ENCODE results near the gene OXNAD1. TPM values are rescaled to one million over a fixed set of nuclear protein-coding genes. Genes with fewer than 3 reads are reported as not detected.
A peak's percentile ranks its signal among the peaks of the same experiment; 100 is the strongest.

The OXNAD1 gene
- total RNA-seq, 1 donor from 2014 or later, result 17.6 TPM

DNA sequence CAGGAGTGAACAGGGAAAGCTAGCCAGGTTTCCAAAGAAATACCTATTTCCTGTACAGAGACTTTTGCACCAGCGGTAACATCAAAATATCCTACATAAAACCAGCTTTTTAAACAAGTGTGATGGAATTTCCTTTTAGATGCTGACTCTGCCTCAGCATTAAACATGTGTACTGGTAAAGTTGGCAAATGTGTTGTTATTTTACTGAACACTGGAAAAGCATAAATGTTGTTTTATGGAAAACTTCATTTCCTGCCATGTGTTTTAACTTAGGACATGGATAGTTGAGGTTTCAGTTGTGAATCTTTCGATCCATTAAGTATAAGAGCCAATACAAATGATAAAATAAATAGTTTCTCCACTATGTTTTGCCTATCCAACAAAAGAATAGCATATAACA is 15.7 kb downstream of the OXNAD1 start:
- H3K27me3 ChIP-seq (ENCODE audit: control insufficient read depth, insufficient read depth, low read length), result no peaks in the 10 kb centered on the region
- TF ChIP-seq, protein P1, sequence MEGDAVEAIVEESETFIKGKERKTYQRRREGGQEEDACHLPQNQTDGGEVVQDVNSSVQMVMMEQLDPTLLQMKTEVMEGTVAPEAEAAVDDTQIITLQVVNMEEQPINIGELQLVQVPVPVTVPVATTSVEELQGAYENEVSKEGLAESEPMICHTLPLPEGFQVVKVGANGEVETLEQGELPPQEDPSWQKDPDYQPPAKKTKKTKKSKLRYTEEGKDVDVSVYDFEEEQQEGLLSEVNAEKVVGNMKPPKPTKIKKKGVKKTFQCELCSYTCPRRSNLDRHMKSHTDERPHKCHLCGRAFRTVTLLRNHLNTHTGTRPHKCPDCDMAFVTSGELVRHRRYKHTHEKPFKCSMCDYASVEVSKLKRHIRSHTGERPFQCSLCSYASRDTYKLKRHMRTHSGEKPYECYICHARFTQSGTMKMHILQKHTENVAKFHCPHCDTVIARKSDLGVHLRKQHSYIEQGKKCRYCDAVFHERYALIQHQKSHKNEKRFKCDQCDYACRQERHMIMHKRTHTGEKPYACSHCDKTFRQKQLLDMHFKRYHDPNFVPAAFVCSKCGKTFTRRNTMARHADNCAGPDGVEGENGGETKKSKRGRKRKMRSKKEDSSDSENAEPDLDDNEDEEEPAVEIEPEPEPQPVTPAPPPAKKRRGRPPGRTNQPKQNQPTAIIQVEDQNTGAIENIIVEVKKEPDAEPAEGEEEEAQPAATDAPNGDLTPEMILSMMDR (IDR thresholded peaks at IDR 0.05; ENCODE audit: insufficient read depth, low read length, severe bottlenecking), result no peak
- DNase-seq (ENCODE audit: low read depth) (no peak), FAIRE-seq (no peak)
- peaks cover 3% of the 10 kb centered on the region for H3K36me3 ChIP-seq (ENCODE audit: control insufficient read depth, insufficient read depth, low read length)
- no peak overlapping the region for H3K4me3 ChIP-seq (ENCODE audit: low read depth, low read length)

- no peak overlapping the region for H3K4me3 ChIP-seq (ENCODE audit: low read depth, low read length)
- peaks cover 2% of the 10 kb centered on the region for H3K36me3 ChIP-seq (ENCODE audit: control insufficient read depth, insufficient read depth, low read length)
- TF ChIP-seq, protein P1 (IDR thresholded peaks at IDR 0.05; ENCODE audit: insufficient read depth, low read length, severe bottlenecking), result no peak
- FAIRE-seq, result no peak
- H3K27me3 ChIP-seq (ENCODE audit: control insufficient read depth, insufficient read depth, low read length), result no peaks in the 10 kb centered on the region
- no peak for DNase-seq (ENCODE audit: low read depth)
Measured at GRCh38 chr3:16284633-16285032, 19.6 kb downstream of the OXNAD1 start.

DNA sequence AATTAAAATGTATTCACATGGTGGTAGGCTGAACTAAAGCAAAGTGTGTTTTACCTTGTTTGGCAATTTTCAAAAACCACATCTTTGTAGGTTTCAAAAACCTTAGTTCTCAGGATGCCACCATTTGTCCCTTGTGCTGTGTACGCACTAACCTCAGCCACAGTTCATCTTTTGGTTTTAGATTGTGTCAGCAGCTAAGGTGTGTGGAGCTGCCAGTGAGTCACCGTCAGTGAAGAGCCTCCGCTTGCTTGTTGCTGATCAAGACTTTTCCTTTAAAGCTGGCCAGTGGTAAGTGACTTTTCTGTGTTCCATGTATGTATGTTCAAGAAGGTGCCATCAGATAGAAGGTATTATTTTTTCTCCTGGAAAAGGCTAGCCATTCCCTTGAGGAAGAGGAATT is 21.1 kb downstream of the OXNAD1 start:
- TF ChIP-seq, protein P1 (IDR thresholded peaks at IDR 0.05; ENCODE audit: insufficient read depth, low read length, severe bottlenecking), result no peak
- FAIRE-seq, result no peak
- Histone ChIP-seq H3K36me3 (ENCODE audit: control insufficient read depth, insufficient read depth, low read length) (peaks cover 2% of the 10 kb centered on the region), H3K4me3 (ENCODE audit: low read depth, low read length) (no peak overlapping the region), H3K27me3 (ENCODE audit: control insufficient read depth, insufficient read depth, low read length) (no peaks in the 10 kb centered on the region)
- DNase-seq (ENCODE audit: low read depth), result peak; percentile 15

GRCh38 chr3:16286751-16287543 is 21.9 kb downstream of the OXNAD1 start:
- FAIRE-seq (no peak), DNase-seq (ENCODE audit: low read depth) (no peak)
- TF ChIP-seq, protein P1 (IDR thresholded peaks at IDR 0.05; ENCODE audit: insufficient read depth, low read length, severe bottlenecking), result no peak
- Histone ChIP-seq H3K36me3 (ENCODE audit: control insufficient read depth, insufficient read depth, low read length) (peaks cover 2% of the 10 kb centered on the region), H3K4me3 (ENCODE audit: low read depth, low read length) (no peak overlapping the region), H3K27me3 (ENCODE audit: control insufficient read depth, insufficient read depth, low read length) (no peaks in the 10 kb centered on the region)

- Histone ChIP-seq H3K27me3 (ENCODE audit: control insufficient read depth, insufficient read depth, low read length) (no peaks in the 10 kb centered on the region), H3K36me3 (ENCODE audit: control insufficient read depth, insufficient read depth, low read length) (peaks cover 1% of the 10 kb centered on the region), H3K4me3 (ENCODE audit: low read depth, low read length) (no peak overlapping the region)
- no peak for DNase-seq (ENCODE audit: low read depth)
- no peak for FAIRE-seq
- TF ChIP-seq, protein P1 (IDR thresholded peaks at IDR 0.05; ENCODE audit: insufficient read depth, low read length, severe bottlenecking), result no peak
Measured at GRCh38 chr3:16288664-16289063, 23.7 kb downstream of the OXNAD1 start.
